CD4-positive, alpha-beta T cell treated with Interleukin-4 for 1 hour (primary cell): Measurements from ENCODE around the gene FILIP1.
"Not testable (repeated sequence)": the region's sequence is repeated elsewhere in the genome, so short reads cannot be mapped to it uniquely, and the experiment has no call there.

Experiments used
- DNase-seq, 2 donors: peaks; one replicate each; pipeline ENCODE4 v3.0.0-alpha.2; 2020 to 2022

FILIP1 gene

DNA sequence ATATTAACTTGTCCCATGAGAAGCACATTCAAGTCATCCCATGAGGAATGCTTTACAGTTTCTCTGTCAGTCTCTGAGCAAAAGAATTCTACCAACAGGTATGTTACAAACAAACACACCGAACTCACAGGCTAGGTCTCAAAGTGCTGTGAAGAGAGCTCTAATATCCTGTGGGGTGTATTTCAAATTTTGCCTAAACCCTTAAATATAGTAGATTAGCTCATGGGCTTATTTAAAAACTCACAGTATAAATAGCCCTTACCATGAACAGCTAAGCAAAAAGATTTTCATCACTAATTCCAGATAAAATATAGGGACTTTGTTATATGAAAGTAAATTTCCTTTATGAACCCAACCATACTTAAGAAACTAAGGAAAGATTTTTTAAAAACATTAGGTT is 77.8 kb downstream of the FILIP1 start:
- DNase-seq: no peak

DNA sequence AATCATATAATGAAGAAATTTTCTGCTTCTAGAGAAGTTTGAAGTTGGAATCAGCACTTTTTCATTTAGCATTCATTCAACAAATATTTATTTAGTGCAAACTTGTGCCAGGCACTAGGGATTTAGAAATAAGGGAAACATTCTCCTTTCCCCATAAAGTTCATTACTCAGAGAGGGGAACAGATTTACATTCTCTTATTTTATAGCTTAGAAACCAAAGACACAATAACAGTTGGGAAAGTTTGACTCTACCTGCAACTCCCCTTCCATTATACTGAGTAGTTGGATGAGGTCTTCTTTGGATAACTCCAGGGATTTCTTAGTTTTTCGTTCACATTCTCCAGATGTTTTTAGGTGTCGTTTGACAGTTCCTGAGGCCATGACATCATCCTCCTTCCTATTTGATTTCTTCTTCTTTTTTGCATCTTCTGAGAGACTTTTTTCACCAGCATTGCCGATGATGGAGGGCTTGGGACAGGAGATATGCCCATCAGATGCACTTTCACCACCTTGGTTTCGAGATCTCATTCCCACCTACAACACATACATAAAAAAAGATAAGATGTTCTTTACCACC is 79.1 kb downstream of the FILIP1 start:
- no peak for DNase-seq

DNA sequence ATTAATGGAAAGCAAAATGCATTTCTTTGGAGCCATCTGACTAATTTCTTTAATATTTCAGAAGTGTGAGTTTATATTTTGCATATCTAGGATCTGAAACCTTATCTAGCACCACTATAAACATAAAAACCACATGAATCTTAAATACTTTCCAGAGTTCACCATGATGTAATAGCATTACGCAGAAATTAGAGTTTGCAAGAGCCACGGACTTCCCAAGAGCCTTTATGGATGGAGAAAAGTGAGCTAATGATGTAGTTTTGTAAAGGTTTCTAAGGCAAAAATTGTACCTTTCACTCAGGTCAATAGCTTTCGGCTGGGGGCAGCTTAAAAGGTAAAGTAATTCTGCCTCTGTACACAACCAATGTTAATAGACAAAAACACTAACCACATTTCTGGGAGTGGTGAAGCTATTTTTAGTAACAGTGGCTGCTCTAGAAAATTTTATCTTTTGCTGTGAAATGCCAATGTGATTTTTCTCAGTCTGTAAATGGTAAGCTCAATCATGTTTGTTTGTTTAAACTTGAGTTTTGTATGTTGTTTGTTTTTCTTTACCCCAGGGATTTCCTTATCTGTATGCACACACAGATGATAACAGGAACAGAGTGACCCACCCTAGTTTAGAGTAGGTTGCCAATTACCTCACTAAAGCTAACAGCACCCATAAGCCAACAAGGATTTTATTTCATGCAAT is 80.5 kb downstream of the FILIP1 start:
- no peak for DNase-seq

DNA sequence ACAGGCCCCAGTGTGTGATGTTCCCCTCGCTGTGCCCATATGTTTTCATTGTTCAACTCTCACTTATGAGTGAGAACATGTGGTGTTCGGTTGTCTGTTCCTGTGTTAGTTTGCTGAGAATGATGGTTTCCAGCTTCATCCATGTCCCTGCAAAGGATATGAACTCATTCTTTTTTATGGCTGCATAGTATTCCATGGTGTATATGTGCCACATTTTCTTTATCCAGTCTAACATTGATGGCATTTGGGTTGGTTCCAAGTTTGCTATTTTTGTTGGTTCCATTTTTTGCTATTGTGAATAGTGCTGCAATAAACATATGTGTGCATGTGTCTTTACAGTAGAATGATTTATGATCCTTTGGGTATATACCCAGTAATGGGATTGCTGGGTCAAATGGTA is 83.0 kb downstream of the FILIP1 start:
- DNase-seq: not testable (repeated sequence)

DNA sequence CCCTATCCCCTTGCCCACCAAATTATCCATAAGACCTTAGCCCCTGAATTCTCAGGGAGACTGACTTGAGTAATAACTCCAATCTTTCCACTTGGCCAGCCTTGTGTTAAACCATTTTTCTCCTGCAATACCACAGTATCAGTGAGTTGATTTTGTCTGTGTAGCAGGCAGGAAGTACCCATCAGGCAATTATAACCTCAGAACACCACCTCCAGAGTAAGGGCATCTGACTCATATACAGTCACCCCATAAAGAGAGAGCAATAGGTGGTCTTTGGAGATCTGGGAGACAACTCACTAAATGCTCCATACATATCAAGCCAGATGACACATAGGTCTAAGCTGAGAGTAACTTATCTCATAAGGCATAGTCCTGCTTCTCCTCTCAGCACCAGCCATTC is 83.7 kb downstream of the FILIP1 start:
- DNase-seq: no peak

DNA sequence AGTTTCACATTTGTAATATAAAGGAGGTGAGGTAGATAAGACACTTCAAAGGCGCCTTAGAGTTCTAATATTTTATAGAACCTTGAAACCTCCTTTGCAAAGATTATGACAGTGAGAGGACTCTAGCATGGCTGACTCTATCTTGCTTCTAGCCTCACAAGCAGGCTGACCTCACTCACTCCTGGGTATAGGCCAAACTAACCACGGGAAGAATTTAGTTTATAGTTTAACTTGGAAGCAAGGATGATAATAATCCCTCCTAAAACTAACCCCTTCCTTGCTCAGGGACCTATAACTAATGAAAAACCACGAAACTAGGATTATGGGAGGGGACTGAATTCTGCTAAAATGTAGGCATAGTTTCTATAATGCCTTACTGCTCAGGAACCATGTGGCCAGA is 84.3 kb downstream of the FILIP1 start:
- DNase-seq: no peak

DNA sequence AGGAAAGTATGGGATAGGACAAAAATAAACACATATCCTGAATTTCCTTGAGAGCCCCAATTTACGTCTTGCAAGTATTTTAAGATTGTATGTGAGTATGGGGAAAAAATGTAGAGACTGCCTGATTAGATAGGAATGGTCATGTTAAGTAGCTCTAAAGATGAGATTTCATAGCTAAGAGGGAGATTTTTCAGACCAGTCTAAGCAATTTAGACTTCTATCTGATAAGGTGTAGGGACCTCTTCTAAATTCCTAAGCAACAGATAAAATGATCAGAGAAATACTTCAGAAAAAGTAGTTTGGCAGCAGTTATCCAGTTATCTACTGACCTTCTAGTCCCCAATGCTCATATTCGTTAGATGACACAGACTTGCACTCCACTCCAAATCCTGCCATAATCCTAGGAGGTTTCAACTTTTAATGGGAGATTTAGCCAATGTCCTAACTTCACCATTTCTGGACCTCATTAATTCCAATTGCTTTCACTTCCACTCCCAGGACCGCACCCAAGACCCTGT is 90.0 kb downstream of the FILIP1 start:
- no peak for DNase-seq

DNA sequence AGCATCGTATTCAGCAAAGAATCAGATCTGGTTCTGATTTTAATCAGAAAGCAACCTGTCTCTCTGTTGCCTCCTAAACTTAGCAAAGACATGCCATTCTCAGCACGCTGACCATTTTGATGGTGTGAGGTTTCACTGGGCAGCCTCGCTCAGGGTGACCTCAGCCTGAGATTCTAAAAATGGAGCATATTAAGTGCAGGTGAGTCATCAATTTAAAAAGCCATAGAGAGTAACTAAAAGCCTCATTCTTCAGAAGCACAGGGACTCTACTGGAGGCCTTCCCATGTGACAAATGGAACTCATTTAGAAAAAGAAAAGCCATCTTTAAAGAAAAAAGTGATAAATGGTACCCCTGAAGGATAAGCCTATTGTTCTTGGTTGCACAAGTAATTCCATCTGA is 91.3 kb downstream of the FILIP1 start:
- no peak for DNase-seq

DNA sequence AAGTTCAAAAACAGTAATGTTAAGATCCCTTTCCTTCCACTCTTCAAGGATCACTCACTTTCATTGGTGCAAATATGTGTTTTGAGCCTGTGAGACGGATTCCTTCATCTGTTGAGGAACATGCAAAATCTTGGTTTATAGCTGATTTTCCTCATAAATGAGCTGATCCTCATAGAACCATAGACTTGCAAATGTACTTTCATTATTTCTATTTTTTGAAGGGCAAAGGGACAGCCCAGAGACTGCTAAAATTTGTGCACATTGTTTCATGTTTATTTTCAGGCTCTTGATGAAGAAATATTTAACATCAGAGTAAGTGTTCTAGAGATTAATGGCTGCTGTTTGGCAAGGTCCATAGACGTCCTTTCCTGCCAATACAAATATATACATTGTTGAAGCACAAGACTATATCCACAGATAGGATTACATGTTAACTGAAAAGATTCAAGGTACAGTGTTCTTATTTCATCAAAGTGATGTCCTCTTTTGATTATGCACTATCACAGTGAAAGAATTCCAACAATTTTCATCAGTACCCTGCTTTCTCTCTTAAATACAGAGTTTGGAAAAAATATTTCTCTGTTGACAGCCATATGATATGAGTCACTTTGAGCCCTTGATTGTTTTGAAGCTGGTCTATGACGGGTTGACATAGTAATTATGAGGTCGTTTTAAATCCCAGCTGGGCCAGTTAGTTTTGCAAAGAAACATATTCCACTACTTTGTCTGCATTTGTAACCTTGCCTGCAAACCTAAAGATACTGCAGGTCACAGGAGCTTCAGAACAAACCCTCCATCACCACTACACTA is 95.7 kb downstream of the FILIP1 start:
- DNase-seq: no peak

DNA sequence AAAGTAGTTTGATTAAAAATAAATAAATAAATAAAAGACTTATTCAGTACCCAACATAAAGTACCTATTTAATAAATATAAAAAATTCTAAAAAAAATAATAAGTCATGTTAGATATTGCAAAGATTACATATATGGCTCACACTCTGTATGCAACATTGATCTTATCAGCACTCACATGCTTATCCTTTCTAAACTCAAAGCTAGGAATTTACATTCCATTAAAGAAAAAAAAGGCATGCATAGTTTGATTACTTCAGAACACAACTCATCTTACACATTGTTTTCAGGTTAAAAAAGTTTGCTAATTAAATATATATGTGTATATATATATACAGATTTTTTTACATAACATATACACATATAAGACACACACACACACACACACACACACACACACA is 96.4 kb downstream of the FILIP1 start:
- no peak for DNase-seq

DNA sequence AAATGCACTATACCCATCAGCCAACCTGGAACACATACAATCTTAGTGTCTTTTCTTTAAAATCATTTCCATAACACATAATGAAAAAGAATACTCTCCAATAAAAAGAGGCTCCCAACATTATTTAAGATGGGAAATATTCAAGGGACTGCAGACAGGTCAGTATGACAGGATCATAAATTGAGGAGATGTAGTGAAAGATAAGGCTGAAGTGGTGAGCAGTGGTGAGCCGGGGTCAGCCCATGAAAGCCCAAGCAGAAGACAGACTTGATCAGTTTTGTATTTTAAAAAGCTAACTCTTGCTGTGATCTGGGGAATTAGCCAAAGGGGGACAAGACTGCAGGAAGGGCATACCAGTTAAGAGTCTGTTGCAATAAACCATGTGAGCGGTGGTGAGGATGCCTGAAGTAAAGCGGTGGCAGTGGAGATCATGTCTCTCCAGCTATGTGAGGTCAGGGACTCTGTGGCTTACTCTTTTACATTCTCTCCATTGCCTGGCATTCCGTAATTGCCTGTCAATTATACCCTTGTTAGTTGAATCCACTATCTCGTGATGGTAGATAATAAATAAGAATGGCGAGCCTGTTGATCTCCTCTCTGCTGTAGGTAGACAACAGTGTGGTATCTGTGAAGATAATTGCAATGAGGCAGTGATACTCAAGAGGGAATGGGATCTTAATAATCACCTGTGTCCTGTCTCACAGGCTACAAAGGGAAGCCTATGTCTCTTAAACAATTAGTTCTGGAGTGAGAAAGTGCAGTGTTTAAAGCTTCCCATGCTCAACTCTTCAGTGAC is 97.4 kb downstream of the FILIP1 start:
- no peak for DNase-seq

DNA sequence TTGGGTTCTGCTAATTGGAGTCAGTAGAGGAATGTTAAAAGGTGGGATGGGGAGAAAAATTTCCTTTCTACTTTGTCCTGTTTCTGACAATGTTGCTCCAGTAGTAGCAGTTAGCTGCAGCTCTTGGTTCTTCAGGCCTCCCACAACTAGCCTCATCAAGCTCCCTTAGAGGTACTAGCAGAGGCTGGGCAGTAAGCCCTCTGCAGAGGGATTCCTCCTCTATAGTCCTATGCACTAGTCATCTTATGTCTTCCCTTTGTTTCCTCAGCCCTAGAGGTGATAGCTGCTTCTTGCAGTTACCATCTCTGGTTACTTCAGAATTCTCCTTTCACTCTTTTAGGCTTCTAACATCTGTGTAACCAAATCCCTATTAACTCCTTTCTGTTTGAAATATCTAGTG is 99.8 kb downstream of the FILIP1 start:
- DNase-seq: no peak

DNA sequence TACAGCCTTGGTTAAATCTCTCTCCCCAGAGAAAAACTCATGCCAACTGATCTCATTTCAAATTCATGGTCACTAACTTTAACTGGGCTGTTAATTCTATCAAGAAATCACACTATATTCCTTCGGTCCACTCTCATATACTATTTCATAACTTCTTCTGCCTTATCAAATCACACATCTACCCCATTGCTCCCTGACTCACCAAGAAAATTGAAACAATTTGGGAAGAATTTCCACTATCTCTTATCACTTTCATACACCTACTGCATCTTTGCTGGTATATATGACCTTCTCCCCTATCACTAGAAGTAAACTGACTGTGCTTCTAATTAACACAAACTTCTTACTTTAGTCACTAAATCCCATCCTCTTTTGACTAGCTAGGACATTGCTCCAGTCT is 102.3 kb downstream of the FILIP1 start:
- DNase-seq: no peak

DNA sequence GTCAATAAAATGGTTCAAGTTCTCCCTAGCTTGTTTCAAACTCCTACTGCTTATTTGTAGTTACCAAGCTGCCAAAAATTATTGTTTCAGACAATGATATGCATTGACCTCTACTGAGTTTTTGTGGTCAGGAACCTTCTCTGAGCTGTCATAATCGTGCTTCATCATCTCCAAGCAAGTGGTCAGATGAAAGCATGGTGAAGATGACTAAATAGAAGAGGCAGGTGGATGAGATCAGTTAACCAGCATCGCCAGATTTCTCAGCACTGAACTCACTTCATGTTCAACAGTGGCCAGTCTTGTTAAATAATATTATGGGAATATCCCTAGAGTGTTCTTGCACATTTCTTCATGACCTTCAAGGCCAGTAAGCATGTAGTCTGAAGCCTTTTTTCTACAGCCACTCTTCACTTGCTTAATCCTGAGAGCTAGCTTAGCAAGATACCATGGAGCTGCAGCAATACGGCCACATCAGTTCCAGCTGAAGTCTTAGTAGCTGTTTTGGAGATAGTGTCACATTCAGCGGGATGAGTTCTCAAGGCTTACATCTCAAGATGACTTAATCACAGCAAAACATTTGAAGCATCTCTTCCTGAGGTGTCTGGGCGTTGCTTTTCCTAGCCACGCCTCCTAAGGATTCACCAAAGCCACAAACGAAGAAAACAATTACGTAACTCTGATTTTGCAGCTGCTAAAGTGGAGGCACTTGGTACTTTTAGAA is 107.4 kb downstream of the FILIP1 start:
- no peak for DNase-seq

DNA sequence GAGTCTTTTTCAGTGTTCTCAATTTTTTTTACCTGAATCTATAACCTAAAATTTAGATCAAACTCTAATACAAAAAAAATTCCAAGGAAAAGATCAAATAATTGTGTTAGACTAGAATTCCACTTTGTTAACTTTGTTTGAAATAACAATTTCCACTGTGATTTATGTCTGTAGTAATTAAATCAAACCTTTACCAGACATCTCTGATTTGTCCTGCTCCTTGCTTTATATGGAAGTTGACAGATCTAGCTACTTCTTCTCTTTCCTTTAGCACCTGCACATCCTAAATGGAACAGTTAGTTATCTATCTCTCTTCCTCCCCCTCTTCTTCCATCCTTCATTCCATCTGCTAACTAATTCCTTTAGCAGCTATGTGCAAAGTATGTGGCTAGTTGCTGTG is 109.5 kb downstream of the FILIP1 start:
- no peak for DNase-seq

DNA sequence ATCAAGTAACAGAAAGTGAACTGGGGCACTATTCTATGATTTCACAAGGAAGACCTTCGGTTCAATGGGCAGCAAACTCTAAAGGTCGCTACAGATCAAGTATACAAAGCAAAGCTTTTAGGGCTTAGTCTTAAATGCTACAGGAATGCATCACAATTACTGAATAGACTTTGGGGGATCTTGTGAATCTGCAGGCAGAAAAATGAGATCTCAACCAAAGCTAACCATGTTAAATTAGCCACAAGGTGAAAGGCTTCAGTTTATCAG is 111.0 kb downstream of the FILIP1 start:
- DNase-seq: no peak

DNA sequence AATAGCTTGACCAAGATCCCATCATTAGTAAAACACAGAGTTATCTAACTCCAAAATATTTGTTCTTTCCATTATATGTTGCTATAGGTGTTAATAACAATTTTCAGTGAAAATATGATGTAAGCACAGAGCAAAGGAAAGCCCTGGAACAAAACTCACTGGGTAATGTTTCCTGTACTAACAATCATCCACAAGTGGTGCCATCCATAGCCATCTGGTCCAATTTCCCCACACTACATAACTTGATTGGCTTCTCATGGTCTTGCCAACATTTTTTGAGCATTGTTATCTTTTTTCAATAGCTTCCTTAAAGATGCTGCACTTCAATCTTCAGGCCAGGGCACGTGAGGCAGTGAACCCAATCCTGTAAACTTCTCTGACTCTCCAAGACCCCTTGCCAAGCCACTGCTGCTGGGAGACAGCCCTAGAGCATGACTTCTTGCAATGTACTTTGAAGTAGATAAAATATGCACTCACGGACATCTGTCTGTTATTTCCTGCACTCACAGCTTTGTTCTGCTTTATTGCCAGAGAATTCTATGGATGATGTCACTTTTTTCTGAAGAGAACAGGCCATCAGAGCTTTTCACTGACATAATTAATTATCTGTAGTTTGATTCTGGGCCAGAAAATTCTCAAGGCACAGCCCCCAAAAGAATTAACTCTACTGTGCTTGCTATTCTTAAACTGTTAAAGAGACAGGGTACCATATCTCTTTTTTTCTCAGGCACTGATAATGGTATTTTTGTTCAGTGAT is 111.5 kb downstream of the FILIP1 start:
- no peak for DNase-seq

DNA sequence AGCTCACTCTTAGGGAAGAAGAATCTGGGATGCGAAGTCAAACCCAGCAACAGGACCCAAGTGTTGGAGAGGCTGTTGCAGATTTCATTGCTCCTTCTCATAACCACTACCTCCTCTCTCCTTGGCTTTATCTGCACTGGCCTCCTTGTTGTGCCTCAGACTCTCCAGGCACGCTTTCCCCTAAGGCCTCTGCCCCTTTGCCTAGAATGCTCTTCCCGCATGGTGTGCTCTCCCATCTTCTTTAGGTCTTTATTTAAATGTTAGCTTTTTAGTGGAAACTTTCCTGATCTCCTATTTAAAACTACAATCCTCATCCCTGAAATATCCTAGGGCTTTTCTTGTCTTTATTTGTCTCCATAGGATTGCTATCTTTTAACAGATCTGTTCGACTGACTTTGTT is 114.1 kb downstream of the FILIP1 start:
- no peak for DNase-seq

DNA sequence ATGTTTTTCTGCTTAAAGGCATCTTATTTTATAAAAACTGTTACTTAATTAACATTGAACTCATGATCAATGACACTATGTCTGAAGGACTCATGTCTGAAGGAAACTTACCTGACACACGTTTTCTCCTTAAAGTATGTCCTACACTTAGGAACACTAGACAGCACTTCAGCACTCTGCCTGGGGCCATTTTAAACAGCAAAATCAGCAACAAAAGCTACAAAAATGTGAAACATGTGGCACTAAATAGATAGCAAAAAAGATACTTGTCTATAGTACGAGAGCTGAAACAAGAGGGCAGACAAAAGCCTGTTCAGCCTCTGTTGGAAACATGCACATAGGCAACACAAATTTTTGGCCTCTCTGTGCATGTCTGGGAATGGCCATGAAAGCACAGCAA is 115.5 kb downstream of the FILIP1 start:
- no peak for DNase-seq

DNA sequence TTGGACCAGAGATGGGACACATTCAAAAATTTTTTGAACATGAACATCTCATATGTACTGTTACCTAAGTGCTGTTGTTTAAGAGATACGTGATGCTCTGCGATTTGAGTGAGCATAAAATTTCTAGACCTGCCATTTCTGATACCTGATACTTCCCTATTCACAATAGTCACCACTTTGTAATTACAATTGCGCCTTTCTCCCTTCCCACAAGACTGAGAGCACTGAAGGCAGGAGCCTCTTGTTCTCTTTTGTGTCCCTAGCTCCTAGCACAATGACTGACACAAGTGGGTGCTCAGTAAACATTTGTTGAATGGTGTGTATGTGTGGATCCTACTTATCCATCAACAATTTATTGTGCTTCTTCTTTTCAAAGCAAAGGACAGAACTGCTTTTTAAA is 116.2 kb downstream of the FILIP1 start:
- DNase-seq: no peak

DNA sequence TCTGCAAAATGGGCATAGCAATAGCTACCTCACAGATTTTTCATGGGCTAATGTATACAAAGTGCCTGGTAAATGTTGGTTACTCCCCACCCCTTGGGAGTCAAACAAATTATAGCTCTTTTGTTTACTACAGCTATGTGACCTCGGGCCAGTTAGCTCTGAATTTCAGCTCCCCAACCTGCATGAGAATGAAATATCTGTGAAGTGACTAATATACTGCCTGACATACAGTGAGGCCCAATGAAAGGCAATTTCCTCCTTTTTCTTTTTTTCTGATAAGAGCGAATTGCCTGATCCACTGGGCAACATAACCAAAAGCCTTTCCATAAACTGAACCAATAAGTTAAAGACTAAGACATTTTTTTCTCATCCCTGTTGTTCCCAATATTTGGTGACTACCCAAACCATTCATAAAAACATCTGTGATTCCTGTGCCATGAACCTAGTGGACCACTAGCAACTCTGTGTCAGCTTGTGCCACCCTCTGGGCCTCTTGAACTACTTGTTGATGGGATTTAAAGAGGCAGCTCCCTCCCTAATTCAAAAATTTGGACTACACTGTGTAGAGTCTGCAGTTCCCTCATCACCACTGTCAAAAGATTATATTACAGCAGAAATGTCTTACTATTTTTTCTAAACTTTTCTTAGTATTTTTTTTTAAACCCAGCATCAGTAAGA is 117.1 kb downstream of the FILIP1 start:
- no peak for DNase-seq
